NCI-H2081 (cell line): ENCODE results near the gene TMEM63A.
"Not testable (repeated sequence)": the region's sequence is repeated elsewhere in the genome, so short reads cannot be mapped to it uniquely, and the experiment has no call there.

Experiments
- DNase-seq, 2 experiments: peaks; one replicate each; lab custom pipeline; 2025; lab: John Stamatoyannopoulos, UW

Gene TMEM63A

DNA sequence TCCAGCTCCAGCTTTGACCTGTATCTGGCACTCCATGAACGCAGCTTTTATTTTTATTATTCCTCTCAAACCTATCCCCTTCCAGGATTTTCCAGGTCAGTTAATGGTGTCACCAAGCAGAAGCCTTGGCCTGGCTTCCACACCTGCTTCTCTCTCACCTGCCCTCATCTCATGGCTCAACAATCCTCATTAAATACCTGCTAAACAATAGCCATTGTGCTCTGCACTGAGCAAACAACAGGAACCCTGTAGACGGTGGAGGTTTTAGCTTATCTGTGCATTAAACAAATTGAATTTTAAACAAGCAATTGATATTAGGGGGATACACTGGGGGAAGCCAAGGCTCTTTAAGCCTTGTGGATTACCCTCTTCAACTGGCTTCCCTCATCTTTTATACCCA lies 26.6 kb upstream of the TMEM63A start:
- DNase-seq: peak; percentile 21 to 77

DNA sequence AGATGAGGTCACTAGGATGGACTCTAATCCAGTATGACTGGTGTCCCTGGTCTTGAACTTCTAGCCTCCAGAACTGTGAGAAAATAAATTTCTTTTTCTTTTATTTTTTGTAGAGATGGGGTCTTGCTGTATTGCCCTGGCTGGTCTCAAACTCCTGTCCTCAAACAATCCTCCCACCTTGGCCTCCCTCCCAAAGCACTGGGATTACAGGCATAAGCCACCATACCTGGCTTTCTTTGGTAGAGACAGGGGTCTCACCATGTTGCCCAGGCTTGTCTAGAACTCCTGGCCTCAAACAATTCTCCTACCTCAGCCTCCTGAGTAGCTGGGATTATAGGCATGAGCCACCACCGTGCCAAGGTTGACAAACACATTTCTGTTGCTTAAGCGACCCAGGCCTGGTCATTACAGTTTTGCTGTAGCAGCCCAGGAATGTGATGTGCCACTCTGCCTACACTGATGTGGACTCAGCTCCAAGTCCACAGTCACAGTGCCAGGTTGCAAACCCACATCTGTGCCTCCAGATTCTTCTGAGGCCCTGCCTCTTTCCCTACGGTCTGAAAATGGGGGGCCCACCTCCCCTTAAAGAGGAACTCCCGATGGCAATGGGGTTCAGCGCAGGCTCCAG lies 25.9 kb upstream of the TMEM63A start:
- DNase-seq: no peak

DNA sequence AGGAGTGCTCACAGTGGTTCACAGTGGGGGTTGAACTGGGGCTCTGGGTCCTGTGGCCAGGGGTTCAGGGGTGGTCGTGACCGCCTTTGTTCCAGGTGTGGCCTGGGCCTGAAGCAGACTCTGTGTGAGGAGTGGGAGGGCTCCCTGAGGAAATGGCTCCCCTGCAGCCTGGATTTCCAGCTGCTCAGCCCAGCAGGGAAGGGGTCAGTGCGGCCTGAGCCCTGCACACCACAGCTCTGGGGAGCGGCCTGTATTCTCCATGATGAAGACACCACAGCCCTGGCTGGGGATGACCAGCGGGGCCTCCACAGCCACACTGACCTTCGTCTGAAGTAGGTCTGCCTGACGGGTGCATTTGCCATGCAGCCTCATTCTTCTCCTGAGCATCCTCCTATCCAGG lies 25.2 kb upstream of the TMEM63A start:
- DNase-seq: no peak

DNA sequence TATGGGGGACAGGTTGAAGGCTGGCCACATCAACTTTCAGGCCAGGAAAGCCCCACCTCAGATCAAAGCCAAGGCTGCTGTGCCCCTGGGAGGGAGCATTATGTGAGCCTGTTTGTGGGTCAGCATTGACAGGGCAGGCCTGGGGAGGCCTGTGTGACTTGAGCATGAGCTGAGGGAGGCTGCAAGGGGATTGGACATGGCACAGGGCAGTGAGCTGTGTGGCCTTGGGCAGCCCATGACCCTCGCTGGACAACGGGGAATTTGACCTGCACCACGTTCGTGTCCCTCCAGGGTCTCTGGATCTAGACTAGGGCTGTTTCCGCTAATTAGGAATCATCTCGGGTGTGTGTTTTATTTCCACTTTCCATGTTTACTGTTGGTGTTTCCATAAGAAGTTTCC lies 24.3 kb upstream of the TMEM63A start:
- no peak for DNase-seq

DNA sequence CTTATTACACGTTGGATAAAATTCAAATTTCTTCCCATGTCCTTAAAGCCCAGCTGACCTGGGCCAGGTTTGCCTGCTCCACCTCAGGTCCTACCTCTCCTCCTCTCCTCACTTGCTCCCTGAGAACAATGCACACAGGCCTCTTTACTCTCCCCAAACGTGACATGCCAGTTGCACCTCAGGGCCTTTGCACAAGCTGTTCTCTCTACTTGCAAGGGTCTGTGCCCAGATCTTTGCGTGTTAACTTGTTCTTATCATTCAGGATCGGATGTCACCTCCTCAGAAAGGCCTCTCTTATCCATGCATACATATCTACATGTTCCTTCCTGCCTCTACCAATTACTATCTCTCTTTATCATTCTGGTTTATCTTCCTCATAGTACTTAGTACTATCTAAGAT lies 21.4 kb upstream of the TMEM63A start:
- no peak for DNase-seq

DNA sequence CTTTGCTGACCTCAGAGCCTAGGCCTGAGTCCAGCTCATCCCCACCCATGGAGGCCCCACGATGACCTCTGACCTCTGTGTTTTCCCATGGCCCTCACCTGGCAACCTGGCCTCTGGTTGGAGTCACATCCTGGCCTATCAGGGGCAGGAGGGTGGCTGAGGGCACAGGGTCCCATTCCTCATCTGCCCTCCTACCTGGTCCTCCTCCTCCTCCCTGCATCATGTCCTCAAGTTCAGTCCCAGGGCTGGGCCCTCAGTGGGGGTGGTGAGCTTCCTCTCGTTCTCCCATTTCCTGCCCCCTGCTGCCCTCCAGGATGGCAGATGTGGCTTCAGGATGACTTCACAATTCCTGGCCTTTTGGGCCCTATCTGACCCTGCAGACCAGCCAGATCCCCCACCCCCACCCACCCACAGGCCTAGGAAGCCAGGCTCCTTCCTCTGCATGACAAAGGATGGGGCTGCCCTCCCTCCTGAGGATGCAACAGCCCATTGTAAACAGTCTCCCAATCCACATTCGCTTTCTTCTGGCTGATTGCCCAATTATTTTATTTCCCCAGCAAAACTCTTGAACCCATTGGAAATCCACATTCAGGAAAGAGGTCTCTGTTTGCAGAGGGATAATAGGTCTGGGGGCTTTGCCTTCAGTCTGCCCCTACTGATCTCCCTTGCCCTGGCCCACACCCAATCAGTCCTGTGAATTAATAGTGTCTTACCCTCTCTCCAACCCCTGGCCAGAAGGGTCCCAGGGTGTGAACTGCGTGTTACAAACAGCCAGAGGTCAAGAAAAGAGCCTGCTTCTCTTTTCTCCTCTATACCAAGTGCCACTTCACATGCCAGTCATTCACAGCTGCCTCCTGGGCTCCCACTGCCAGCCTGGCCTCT lies 17.1 kb upstream of the TMEM63A start:
- DNase-seq: no peak

DNA sequence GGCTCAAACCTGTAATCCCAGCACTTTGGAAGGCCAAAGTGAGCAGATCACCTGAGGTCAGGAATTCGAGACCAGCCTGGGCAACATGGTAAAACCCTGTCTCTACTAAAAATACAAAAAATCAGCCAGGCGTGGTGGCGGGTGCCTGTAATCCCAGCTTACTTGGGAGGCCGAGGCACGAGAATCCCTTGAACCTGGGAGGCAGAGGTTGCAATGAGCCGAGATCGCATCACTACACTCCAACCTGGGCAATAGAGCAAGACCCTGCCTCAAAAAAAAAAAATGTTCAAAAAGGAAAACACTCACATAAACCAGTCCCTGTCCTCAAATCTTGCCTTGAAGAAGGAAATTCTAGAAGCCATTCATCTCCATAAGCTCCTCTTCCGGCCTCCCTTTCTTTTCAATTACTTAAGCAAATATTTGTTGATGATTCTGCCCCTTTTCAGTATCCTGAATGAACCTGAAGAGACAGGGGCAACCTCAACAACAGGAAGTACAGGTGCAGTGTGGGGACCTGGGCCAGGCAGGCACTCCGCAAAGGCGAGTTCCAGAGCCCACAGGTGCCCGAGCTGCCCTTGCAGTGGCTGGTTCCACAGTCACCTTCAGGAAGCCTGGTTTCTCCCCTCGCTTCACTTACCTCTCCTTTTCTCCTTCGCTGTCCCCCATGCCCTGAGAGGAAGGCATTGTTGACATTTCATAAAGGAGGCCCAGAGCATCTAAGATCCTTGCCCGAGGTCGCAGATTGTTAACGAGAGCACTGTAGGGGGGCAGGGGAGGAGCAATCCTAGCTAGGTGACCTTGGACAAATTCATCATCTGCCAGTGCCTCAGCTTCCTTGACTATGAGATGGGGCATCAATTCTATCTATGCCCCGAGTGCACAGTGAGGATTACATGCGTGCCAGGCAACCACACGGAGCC lies 15.7 kb upstream of the TMEM63A start:
- DNase-seq: peak in 1 of 2 experiments; percentile 51

DNA sequence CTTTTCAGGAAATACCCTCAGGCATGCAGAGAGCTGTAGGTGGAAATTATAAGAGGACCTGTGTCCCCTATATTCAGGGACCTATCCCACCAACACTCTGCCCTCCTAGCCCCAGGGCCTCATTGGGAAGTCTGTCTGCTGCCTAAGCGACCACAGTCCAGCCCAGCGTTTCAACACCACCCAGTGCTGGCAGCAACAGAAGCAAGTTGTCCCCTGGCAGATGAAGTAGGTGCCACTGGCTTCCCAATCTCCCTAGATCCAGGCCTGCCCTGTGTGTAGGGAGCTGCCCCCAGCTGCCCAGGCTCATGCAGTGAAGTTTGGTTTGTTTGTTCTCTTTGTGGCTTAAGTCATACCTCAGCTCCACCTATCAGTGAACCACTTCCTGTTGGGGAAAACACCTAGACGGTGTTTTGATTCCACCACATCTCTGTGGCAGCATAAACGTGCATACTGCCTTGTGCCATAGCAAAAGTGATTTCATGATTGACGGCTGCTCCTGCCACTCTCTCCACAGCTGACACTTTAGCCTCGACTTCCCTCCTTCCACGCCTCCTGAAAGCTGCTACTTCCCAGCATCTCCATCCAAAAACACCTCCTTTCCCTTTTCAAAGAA lies 14.9 kb upstream of the TMEM63A start:
- DNase-seq: no peak

DNA sequence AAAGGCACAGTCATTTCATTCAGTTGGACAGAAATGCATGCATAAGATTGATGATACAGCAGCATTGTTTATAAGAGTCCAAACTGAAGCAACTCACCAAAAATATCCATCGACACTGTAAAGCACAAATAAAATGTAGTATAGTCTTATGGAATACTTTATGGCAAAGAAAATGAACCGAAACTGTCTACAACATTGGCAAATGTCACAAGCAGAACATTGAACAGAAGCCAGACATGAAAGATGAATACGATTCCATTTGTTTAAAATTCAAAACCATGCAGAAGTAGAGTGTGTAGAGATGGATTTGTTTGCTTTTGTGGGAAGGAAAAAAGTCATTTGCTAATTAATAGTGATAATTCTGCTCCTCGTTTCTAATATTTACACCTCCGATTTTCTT lies 14.3 kb upstream of the TMEM63A start:
- no peak for DNase-seq

DNA sequence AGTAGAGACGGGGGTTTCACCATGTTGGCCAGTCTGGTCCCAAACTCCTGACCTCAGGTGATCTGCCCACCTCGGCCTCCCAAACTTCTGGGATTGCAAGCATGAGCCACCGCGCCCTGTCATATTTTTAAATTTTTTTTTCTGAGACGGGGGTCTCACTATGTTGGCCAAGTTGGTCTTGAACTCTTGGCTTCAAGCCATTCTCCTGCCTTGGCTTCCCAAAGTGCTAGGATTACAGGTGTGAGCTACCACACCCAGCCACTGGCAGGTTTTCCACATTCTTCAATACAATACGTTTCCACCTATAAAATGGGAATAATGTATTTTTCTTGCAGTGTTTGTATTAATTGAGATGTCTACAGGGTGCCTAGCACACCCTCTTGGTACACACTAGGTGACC lies 10.1 kb upstream of the TMEM63A start:
- DNase-seq: no peak

DNA sequence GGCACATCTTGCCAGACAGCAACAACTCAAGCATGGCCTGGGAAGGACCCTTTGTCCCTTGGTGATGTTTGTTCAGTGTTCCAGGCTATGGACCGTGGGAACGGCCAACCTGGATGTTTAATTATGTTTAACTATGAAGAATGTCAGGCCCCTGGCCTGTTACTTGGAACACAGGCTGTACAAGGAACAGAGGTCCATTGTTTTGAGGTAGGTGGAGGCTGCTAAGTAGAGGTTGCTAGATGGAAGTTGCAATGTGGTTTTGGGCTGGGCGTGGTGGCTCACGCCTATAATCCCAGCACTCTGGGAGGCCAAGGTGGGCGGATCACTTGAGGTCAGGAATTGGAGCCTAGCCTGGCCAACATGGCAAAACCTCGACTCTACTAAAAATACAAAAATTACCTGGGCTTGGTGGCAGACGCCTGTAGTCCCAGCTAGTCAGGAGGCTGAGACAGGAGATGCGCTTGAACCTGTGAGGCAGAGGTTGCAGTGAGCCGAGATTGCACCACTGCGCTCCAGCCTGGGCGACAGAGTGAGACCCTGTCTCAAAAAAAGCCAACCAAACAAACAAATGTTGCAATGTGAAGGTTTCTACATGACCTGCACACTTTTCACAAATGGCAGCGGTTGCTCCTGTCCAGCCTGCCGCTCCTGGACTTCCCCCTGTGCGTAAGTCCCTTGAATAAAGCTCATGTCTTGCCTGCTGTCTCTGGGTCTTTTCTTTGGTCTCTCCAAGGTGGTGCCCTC lies 9.2 kb upstream of the TMEM63A start:
- no peak for DNase-seq

DNA sequence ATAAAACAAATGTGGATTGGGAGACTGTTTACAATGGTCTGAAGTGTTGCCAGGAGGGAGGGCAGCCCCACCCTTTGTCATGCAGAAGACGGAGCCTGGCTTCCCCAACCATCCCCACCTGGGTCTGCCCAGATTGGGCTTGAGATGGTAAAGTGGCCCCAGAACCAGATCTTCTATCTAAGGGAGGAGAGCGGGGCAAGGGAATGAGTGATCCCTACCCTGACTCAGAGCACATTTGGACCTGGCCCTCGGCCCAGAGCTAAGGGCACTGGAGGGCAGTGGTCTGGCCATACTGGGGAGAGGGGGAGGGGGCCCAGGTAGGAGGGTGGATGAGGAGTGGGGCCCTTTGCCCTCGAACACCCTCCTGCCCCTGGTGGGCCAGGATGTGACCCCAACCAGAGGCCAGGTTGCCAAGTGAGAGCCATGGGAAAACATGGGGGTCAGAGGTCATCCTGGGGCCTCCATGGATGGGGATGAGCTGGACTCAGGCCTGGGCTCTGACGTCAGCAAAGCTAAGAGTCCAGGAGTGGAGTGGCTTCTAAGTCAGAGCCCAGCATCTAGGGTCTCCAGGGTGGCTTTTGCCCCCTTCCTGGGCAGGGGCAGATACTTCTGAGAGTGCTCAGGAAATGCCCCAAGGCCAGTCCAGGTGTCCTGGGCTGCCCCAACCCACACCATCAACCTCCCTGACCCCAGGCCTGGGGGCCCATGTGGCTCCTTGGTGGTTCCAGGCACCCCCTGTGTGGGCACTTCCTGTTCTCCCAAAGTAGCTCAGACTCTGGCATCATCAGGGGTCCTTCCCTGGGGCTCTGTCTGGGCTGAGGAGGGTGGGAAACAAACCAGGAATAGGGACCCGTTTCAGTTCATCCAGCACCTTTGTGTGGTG lies 8.4 kb upstream of the TMEM63A start:
- DNase-seq: no peak

DNA sequence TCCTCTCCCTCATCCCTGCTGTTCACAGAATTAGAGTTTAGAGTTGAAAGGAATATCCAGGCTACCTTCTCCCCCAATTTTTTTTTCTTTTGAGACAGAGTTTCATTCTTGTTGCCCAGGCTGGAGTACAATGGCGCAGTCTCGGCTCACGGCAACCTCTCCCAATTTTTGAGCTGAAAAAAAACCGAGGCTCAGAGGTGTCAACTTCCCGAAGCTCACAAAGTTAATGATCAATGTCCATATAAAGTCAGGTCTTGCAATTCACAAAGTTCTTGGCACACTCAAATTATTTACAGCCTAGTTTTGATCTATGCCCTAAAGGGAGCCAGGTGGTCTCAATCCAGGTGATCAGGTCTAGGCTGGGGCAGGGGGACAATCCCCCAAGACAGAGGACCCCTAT lies 7.6 kb upstream of the TMEM63A start:
- DNase-seq: no peak

DNA sequence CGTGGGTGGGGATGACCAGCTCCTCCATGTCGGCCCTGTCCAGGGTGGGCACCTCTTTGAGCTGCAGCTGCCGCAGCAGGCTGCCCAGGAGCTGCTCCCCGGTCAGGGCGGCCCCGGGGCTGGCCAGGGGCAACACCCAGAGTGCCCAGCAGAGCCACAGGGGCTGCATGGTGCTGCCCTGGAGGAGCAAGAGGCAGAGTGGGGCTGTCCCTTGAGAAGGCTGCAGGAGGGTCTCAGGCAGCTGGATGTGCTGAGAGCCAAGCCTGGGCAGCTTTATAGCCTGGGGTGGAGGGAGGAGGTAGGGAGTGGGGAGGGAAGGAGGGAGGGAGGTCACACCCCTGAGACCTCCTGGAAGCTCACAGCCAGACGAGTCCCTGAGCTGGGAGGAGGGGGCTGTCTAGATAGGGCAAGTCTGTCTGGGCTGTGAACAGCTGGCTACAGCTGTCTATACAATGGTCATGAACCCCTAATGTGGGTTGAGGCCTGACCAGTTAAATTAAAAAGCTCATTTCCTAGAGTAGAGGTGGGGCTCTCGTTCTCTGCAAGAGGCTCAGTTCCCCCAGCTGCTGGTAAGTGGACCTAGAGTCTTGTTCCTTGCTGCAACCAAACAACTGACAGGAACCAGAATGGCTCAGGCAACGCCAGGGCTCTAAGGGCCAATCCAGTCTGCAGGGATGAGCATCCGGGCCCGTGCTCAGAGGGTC lies 6.9 kb upstream of the TMEM63A start, which contains the start of gene LEFTY1:
LEFTY1 (minus strand) TSS at position 249 of the 704 bp plus-strand sequence; CDS start at position 169, 80 bp downstream.
- no peak for DNase-seq

DNA sequence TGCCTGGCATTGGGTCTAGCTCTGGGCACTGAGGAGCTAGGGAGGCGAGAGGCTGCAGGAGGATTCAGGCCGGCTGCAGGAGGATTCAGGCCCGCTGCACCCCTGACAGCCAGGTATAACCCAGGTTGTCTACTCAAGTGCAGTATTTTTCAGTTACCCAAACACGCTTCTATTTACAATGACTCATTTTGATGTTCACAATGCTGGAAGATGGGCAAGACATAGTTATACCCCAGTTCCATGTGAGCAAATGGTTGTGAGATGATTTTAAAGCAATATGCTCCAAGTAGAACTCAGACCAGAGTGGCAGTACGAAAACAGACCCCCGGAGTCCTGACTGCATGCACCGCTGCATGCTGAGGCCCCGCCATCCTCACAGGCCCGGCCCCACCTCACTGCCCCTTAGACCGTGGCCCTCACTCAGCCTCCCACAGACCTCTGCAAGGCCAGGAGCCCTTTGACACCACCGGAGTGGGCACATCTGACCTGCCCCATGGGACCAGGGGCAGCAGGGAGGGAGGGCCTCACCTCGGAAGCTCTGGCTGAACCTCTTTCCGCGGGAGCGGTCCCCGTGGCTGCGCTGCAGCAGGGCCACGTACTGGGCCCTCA lies 6.2 kb upstream of the TMEM63A start:
- DNase-seq: no peak

DNA sequence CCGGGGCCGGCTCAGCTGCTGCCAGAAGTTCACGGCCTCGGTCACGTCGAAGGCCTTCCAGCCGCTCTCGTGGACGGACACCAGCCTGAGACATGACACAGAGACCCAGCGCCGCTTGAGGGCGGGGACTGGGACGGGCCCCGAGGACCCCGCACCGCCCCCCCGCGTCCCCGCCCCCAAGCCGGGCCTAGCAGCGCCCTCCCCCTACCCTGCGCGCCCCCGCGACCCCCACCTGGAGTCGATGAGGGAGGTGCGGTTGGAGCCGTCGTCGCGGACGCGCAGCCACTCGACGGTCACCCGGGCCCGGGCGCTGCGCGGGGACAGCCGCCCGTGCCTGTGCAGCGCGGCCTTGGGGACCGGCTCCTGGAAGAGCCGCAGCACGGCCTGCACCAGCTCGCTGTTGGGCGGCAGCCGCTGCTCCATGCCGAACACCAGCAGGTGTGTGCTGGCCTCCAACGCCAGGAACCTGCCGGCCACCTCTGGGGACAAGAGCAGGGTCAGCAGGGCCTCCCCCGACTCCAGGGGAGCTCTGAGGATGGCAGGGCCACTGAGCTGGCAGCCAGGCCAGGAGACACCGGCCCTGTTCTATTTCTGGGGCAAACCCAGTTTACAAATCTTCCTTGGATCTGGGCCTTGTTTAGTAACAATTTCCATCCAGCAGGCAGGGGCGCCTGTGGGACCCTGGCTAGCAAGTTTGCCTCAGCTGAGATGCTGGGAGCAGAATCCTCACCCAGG lies 5.5 kb upstream of the TMEM63A start:
- not testable (repeated sequence) for DNase-seq

DNA sequence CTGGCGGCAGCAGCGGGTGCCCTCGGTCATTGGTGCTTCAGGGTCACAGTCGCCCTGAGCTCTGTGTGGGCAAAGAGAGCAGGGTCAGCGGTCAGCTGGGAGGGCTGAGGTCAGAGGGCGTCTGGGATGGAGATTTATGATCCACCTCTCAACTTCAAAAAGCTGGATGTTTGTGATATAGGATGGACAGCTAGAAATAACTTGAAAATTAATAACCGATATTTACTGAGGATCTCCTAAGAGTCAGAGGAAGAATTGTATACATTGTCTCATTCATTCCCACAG lies 4.8 kb upstream of the TMEM63A start:
- no peak for DNase-seq

DNA sequence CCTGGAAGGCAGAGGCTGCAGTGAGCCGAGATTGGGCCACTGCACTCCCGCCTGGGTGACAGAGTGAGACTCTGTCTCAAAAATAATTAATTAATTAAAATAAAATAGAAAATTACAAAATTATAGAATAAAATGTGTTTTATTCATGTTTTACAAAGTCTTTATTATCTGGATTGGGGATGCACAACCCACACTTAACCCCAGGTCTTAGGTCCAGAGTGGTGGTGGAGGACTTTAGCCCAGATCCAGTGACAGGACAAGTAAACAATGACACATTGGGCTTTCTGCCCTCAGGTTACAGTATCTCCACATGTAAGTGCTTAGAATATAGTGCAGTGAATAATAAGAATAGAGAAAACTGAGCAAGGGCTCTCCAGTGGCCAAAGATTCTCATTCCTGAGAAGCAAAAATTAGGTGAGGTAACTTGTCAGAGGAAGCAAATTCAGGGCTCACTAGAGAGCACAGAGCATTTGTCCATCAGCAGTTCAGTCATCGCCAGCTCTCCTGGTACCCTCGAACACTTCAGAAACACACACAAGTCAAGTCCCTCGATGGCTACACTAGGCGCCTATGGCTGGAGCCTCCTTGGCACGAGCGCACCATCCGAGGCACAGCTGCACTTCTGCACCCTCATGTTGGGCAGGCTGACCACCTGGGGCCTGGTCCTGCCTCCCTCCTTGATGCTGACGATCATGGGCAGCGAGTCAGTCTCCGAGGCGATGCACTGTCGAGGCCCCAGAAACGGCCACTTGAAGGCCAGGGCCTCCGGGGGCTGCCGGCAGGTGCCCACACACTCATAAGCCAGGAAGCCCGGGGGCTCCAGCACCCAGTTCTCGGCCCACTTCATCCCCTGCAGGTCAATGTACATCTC lies 4.2 kb upstream of the TMEM63A start:
- no peak for DNase-seq
